Caco-2 (cell line): Measurements from ENCODE around the gene KDM5A. TPM values are rescaled to one million over a fixed set of nuclear protein-coding genes. Genes with fewer than 3 reads are reported as not detected.

ENCODE experiments used
- BruUV-seq: library from RNA; stranded (reverse); fragments of 400-500 nt; replicated peaks from 2 replicates; lab custom pipeline; 2021; lab: Mats Ljungman, UMichigan
- CTCF ChIA-PET: fragments of 300-600 bp; sonication (Branson Sonifier 250); formaldehyde crosslinking; loops from one replicate; lab custom pipeline; 2022; ENCODE audit warnings: antibody characterized with exemption; lab: Charles Lee
- POLR2A ChIA-PET: fragments of 300-600 bp; sonication (Branson Sonifier 250); formaldehyde crosslinking; loops from one replicate; lab custom pipeline; 2022; ENCODE audit warnings: antibody characterized with exemption; lab: Charles Lee
- DNase-seq, 2 experiments: peaks; one replicate each; pipeline versions ENCODE4 v3.0.0 to v3.0.0-alpha.2; 2020 to 2022
- H3K27me3 ChIP-seq: replicated peaks from 2 replicates; pipeline ENCODE4 v1.6.0; 2011; ENCODE audit warnings: low read length; ENCODE audit not compliant: control insufficient read depth, insufficient read depth
- H3K36me3 ChIP-seq: 2 replicates; pipeline ENCODE4 v1.5.1; 2011; ENCODE audit warnings: low read length; ENCODE audit not compliant: control insufficient read depth, insufficient read depth
- H3K4me1 ChIP-seq: fragments of 250-450 bp; sonication (Bioruptor Pico); 2 replicates; pipeline ENCODE4 v1.5.1; 2020; ENCODE audit warnings: mild to moderate bottlenecking
- H3K4me3 ChIP-seq: 2 replicates; pipeline ENCODE4 v1.5.1; 2011; ENCODE audit warnings: low read depth, mild to moderate bottlenecking, control low read depth, low read length
- H3K9me3 ChIP-seq: fragments of 250-450 bp; sonication (Bioruptor Pico); 2 replicates; pipeline ENCODE4 v1.5.1; 2020; ENCODE audit warnings: mild to moderate bottlenecking, moderate library complexity
- H3K27ac Mint-ChIP-seq: one replicate; pipeline ENCODE4 v1.8.0; 2022; ENCODE audit warnings: mixed read lengths; ENCODE audit not compliant: unreplicated experiment
- H3K27me3 Mint-ChIP-seq: one replicate; pipeline ENCODE4 v1.8.0; 2022; ENCODE audit warnings: mixed read lengths; ENCODE audit not compliant: insufficient read depth, unreplicated experiment
- H3K36me3 Mint-ChIP-seq: one replicate; pipeline ENCODE4 v1.8.0; 2022; ENCODE audit warnings: mild to moderate bottlenecking, mixed read lengths; ENCODE audit not compliant: insufficient read depth, unreplicated experiment
- H3K4me1 Mint-ChIP-seq: one replicate; pipeline ENCODE4 v1.8.0; 2022; ENCODE audit warnings: low read depth, mixed read lengths; ENCODE audit not compliant: unreplicated experiment
- H3K4me3 Mint-ChIP-seq: one replicate; pipeline ENCODE4 v1.8.0; 2022; ENCODE audit warnings: mild to moderate bottlenecking, moderate library complexity, mixed read lengths; ENCODE audit not compliant: unreplicated experiment
- H3K9me3 Mint-ChIP-seq: one replicate; pipeline ENCODE4 v1.8.0; 2022; ENCODE audit warnings: mixed read lengths; ENCODE audit not compliant: unreplicated experiment
- intact Hi-C: fragments of 100-400 bp; cut with micrococcal nuclease; formaldehyde crosslinking; loops from one replicate; pipeline ENCODE4 v1.10.0; 2022; ENCODE audit not compliant: unreplicated experiment
- total RNA-seq: library from RNA; stranded (reverse); gene quantifications from 2 replicates; pipeline ENCODE4 v1.2.3, GENCODE V29; 2022
- TF ChIP-seq, protein P1 (sequence below), 2 experiments: fragments of 200-600 bp in 1 of 2; IDR thresholded peaks; 1 replicate in 1 of 2; 2 replicates in 1 of 2; pipeline versions ENCODE4 v1.5.1 to v1.8.0; 2011 to 2022; ENCODE audit warnings: antibody characterized with exemption in 1 of 2, control low read depth in 1 of 2, inconsistent platforms in 1 of 2, low read depth in 1 of 2, low read length in 1 of 2, mild to moderate bottlenecking in 1 of 2, moderate library complexity in 1 of 2; ENCODE audit not compliant: insufficient read depth in 1 of 2, severe bottlenecking in 1 of 2, unreplicated experiment in 1 of 2

Gene KDM5A
- total RNA-seq, 1 experiment from 2014 or later: 72.7 TPM

DNA sequence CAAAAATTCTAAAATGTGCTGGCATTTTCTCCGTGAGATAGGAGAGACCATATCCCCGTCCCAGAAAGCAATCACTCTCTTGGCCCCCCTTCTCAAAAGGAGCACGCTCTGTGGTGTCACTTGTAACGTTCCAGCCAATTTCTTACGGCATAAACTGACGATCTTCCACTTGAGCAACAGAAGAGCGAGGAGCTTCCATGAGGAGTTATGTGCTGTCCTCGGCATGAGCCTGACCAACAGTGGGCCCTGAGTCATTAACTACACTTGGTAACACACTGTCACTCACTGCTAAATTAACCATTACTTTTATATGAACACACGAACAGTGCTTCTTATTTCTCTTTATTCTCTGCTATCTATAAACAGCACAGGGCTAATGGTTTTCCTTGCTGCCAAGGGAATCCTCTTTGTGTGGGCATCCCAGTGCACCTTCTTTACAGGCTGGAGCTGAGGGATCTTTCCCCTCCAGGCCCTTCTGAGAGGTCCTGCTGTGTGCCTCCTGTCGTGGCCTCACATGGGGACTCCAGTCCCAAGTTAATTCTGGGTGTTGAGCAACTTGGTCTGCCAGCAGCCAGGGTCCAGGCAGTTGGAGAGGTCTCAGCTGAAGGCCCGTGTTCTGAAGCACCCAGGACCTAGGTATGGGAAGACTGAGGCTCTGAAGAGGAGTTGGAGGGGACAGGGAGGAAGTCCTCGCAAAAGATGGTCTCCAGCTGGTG is 135.8 kb downstream of the KDM5A start:
- no peak for DNase-seq
- peaks cover 1% of the 10 kb centered on the region for H3K9me3 Mint-ChIP-seq
- no TSS peak for BruUV-seq
- Histone ChIP-seq H3K4me3 (no peak overlapping the region), H3K4me1 (no peaks in the 10 kb centered on the region), H3K36me3 (no peaks in the 10 kb centered on the region), H3K9me3 (no peaks in the 10 kb centered on the region; the same call in 1 of the 2 replicates), H3K27me3 (no peaks in the 10 kb centered on the region)
- H3K27ac Mint-ChIP-seq: no peak overlapping the region
- no peak overlapping the region for H3K4me3 Mint-ChIP-seq
- intact Hi-C loops: no loop called here
- TF ChIP-seq, protein P1, sequence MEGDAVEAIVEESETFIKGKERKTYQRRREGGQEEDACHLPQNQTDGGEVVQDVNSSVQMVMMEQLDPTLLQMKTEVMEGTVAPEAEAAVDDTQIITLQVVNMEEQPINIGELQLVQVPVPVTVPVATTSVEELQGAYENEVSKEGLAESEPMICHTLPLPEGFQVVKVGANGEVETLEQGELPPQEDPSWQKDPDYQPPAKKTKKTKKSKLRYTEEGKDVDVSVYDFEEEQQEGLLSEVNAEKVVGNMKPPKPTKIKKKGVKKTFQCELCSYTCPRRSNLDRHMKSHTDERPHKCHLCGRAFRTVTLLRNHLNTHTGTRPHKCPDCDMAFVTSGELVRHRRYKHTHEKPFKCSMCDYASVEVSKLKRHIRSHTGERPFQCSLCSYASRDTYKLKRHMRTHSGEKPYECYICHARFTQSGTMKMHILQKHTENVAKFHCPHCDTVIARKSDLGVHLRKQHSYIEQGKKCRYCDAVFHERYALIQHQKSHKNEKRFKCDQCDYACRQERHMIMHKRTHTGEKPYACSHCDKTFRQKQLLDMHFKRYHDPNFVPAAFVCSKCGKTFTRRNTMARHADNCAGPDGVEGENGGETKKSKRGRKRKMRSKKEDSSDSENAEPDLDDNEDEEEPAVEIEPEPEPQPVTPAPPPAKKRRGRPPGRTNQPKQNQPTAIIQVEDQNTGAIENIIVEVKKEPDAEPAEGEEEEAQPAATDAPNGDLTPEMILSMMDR (IDR thresholded peaks at IDR 0.05; ENCODE audit: insufficient read depth in 1 of 2, low read depth in 1 of 2, low read length in 1 of 2, severe bottlenecking in 1 of 2, unreplicated experiment in 1 of 2): no peak
- CTCF ChIA-PET: interaction anchor here (1.0 kb wide), 1 partner anchor 34 kb away, joined by 3 read pairs; no protein-coding TSS in a partner anchor
- H3K27me3 Mint-ChIP-seq: peaks cover 11% of the 10 kb centered on the region
- no peaks in the 10 kb centered on the region for H3K4me1 Mint-ChIP-seq
- no peaks in the 10 kb centered on the region for H3K36me3 Mint-ChIP-seq
- POLR2A ChIA-PET: no interaction called here

DNA sequence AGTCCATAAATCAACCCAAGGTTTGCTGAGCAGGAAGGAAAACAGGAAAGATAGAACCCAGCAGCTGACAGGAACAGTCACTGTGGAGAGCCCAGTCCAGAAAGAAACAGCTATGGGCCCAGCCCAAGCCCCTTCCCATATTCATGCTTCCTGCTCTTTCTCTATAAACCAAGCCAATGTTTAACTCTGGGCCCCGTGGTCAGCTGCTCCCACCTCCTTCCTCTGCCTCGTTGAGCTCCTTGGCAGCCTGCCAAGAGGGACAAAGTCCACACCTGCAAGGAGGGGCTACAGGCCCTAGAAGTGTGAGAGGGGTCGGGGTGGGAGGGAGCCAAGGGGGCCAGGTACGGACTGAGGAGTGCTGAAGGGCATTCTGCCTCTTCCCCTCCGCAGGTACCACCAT is 136.5 kb downstream of the KDM5A start:
- H3K4me1 Mint-ChIP-seq: no peaks in the 10 kb centered on the region
- POLR2A ChIA-PET: no interaction called here
- CTCF ChIA-PET: no interaction called here
- Histone ChIP-seq H3K27me3 (no peaks in the 10 kb centered on the region), H3K4me1 (no peaks in the 10 kb centered on the region), H3K36me3 (no peaks in the 10 kb centered on the region), H3K4me3 (no peak overlapping the region), H3K9me3 (peaks cover 3% of the 10 kb centered on the region)
- no peak for DNase-seq
- no peaks in the 10 kb centered on the region for H3K36me3 Mint-ChIP-seq
- no peak overlapping the region for H3K4me3 Mint-ChIP-seq
- H3K27ac Mint-ChIP-seq: no peak overlapping the region
- BruUV-seq: no TSS peak
- TF ChIP-seq, protein P1 (IDR thresholded peaks at IDR 0.05; ENCODE audit: insufficient read depth in 1 of 2, low read depth in 1 of 2, low read length in 1 of 2, severe bottlenecking in 1 of 2, unreplicated experiment in 1 of 2): no peak
- H3K9me3 Mint-ChIP-seq: peaks cover 8% of the 10 kb centered on the region
- intact Hi-C loops: no loop called here
- H3K27me3 Mint-ChIP-seq: peaks cover 14% of the 10 kb centered on the region

DNA sequence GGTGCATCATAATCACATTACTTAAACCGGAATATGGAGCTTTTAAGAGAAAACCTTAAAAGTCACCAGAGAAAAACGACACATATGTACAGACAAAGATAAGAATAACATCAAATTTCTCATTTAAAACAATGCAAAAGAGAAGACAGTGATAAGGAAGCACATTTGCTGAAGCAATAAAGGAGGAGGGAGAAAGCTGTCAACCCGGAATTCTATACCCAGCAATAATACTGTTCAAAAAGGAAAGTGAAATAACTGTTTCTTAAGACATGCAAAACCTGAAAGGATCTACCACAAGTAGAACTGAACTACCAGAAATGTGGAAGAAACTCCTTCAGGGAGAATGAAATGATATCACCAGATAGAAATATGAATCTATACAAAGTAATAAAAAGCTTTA is 141.8 kb downstream of the KDM5A start:
- Mint-ChIP-seq H3K4me3 (no peak overlapping the region), H3K4me1 (no peaks in the 10 kb centered on the region), H3K36me3 (no peaks in the 10 kb centered on the region), H3K27ac (no peak overlapping the region), H3K9me3 (peaks cover 28% of the 10 kb centered on the region), H3K27me3 (peaks cover 17% of the 10 kb centered on the region)
- TF ChIP-seq, protein P1 (IDR thresholded peaks at IDR 0.05; ENCODE audit: insufficient read depth in 1 of 2, low read depth in 1 of 2, low read length in 1 of 2, severe bottlenecking in 1 of 2, unreplicated experiment in 1 of 2): no peak
- Histone ChIP-seq H3K36me3 (no peaks in the 10 kb centered on the region), H3K27me3 (no peaks in the 10 kb centered on the region), H3K4me1 (no peaks in the 10 kb centered on the region), H3K4me3 (no peak overlapping the region), H3K9me3 (peaks cover 13% of the 10 kb centered on the region)
- intact Hi-C loops: no loop called here
- no TSS peak for BruUV-seq
- ChIA-PET POLR2A (no interaction called here), CTCF (interaction anchor here (0.6 kb wide), 1 partner anchor 30 kb away, joined by 4 read pairs; no protein-coding TSS in a partner anchor)
- no peak for DNase-seq
